ENCODE results near the gene ECI1.
A peak's percentile ranks its signal among the peaks of the same experiment; 100 is the strongest.
"Not testable (repeated sequence)": the region's sequence is repeated elsewhere in the genome, so short reads cannot be mapped to it uniquely, and the experiment has no call there.

ECI1 gene

GRCh38 chr16:2280981-2281542 lies 29.7 kb upstream of the ECI1 start:
- Histone ChIP-seq H3K27ac (no peak overlapping the region), H3K4me3 (no peak overlapping the region)

- H3K27ac ChIP-seq, result no peak overlapping the region
- H3K4me3 ChIP-seq, result no peak overlapping the region
Observed at GRCh38 chr16:2280461-2280860, 29.1 kb upstream of the ECI1 start.

- Histone ChIP-seq H3K4me3 (no peak overlapping the region), H3K27ac (no peak overlapping the region)
Observed at GRCh38 chr16:2278956-2279800, 27.8 kb upstream of the ECI1 start.

GRCh38 chr16:2278272-2278608 lies 26.9 kb upstream of the ECI1 start:
- Histone ChIP-seq H3K4me3 (no peak overlapping the region), H3K27ac (no peak overlapping the region)

- H3K4me3 ChIP-seq, result no peak overlapping the region
- H3K27ac ChIP-seq, result no peak overlapping the region
Observed at GRCh38 chr16:2277466-2278271, 26.3 kb upstream of the ECI1 start.

DNA sequence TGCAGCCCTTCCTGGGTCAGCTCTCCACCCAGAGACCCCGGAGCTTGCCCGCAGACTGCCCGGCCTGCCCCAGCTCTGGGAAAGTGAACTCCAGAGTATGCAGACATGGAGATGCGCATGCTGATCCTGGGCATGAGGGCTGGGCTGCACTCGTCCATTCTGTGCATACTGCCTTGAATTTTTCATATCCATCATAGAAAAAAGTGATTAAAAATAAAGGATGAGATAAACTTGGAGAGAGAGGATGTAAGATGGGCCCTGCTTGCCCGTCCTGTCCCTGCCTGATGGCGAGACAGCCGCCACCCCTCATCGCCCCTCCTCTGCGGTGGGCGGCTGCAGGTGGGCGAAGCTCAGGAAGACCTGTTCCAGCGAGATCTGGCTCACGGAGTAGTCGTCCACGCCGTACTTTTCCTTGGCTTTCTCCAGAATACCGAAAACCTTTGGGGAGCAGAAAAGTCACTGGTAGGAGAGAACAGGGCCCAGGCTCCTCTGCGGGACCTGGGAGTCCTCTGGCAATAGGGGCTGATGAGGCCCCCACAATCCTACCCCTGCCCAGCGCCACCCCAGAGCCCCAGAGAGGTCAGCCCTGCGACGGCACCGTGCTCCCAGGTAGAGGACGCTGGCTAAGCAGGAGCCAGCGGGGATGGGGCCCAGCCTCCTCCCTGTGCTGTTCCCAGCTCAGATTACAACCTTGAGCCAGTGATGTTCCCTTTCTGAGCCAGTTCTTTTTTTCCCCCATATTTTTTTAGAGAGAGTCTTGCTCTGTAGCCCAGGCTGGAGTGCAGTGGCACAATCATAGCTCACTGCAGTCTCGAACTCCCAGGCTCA lies 25.2 kb upstream of the ECI1 start:
- Histone ChIP-seq H3K27ac (no peak overlapping the region), H3K4me3 (no peak overlapping the region)

DNA sequence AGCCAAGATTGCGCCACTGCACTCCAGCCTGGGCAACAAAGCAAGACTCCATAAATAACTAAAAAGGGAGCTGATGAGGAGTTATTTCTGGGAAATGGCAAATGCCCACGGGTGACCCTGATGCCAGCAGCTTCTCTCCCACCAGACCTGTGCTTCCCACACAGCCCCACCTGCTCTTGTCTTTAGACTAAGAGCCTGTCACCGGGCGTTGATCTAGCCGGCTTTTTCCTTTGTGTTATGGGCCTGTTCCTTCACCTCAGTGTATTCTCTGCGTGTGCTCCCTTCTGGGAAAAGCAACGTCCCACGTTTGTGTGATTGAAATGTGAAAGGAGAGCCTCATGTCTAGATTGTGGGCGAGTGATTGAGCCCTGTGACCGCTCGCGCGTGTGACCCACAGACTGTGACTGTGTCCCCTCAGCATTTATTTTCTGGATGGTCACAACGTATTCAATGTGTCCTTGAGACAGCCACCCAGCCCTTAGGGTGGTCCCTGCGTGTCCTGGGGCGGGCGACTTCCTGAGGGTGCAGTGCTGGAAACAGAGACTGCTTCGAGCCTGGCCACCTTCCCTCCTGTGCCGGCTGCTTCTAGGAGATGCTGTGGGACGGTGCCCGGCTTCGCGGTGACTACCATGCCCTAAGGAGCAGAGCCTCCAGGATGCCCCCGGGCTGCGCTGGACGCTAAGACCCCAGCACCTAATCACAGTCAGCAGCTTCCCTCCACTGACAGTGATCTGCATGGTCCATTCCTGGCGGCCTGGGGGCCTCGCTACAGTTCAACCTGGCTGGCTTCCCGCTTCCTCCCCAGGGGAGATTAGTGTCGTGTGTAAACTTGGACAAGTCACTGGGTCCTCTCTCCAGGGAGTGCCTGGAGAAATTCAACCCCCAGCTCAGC lies 24.3 kb upstream of the ECI1 start:
- H3K4me3 ChIP-seq, result no peak overlapping the region
- no peak overlapping the region for H3K27ac ChIP-seq

DNA sequence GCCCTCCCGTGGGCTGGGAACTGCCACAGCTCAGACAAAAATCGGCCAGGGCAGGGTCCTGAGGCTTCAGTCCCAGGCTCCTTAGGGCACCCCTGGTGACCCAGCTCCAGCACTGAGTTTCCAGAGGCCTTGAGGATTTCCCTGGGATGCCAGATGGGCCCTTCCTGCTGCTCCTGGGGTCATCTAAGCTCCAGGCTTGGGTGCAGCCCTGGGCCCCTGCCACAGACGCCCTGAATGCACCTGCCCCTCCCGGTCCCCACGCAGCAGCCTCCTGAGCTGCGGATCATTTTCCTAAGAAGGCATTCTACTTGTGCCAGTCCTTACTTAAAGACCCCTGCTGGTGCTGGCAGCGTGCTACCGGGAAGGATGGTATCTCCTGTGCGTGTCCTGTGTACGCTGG lies 22.5 kb upstream of the ECI1 start:
- Histone ChIP-seq H3K4me3 (no peak overlapping the region), H3K27ac (peak overlapping the region in 1 of 21 experiments; percentile 29)

DNA sequence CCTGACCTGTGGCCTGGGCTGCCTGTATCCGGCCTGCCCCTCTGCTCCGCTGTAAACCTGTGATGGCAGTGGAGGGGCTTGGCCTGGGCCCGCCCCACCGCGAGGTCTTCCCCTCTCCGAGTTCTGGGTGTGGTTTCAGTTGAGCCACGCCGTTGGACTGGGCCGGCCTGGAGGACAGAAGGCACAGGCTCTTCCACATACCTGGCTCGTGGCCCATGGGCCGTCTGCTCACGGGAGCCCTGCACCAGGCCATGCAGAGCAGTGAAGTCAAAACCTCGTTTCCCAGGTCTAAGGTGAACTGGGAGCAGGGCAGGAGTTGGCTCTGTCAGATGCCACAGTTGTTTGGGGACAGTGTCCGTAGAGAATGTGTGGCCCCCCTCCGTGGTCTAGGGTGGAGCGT lies 22.1 kb upstream of the ECI1 start:
- Histone ChIP-seq H3K4me3 (no peak overlapping the region), H3K27ac (no peak overlapping the region)

GRCh38 chr16:2271848-2272461 lies 20.6 kb upstream of the ECI1 start:
- no peak overlapping the region for H3K27ac ChIP-seq
- no peak overlapping the region for H3K4me3 ChIP-seq

- H3K27ac ChIP-seq, result no peak overlapping the region
- no peak overlapping the region for H3K4me3 ChIP-seq
Observed at GRCh38 chr16:2270588-2271470, 19.4 kb upstream of the ECI1 start.

GRCh38 chr16:2270070-2270462 lies 18.7 kb upstream of the ECI1 start:
- no peak overlapping the region for H3K4me3 ChIP-seq

DNA sequence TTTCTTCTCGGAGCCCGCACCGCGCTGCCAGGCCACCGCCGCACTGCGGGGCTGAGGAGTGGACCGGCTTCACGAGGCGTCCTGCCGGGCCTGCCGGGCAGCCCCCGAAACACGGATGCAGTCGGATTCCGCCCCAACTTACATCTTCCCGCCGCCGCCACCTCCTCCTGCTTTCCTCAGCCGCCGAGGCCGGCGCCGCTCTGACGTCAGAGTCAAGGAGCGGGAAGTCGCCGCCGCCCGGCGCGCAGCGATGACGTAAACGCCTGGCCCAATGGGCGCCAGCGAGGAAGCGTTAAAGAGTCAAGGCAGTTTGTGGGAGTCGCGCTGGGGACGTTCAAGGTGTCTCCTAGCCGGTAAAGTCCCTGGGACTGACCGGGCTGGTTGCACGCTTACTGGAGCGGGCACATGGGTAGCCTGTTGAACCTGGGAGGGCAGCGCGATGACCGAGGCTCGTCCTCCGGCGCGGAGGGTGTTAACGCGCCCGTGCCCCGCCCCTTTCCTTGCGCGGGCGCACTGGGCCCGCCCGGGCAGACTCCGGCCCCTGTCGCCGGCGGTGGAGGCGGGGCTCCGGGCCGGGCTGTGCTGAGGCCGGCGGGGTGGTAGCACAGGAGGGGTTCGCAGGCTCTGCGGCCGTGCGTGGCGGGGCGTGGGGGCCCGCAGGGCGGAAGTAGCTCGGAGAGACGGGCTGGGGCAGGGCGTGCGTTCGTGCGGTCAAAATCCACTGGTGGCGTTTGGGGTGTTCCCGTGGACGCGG lies 16.7 kb upstream of the ECI1 start, which contains the start of gene RNPS1:
Gene RNPS1 (minus strand): TSS at position 214 of the 754 bp plus-strand sequence. CDS start 3,483 bp downstream, outside the sequence.
- peak within 1 kb of the TSS; percentile 71 to 99 (median 92) for H3K4me3 ChIP-seq

More at GRCh38 chr16:2270070-2270462, 18.7 kb upstream of the ECI1 start:
- peak overlapping the region in 1 of 21 experiments; percentile 21 for H3K27ac ChIP-seq

DNA sequence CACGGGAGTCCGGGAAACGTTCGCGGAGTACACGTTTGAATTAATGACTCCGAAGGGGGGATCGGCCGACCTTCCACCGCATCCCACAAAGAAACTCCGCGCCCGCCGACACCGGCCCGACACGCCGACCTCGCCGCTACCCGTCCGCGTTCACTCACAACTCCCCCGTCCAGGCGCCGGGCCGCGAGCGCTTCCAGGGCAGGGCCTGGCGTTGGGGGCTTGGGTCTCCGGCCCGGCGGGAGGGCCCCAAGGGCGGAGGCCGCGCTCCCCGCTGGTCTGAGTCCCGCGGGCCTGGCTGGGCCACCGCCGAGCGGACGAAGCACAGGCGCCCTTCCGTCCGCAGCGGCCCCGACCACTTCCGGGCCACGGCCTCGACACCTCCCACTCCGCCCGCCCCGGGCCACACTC lies 16.1 kb upstream of the ECI1 start:
- Histone ChIP-seq H3K4me3 (peak overlapping the region; percentile 71 to 99 (median 92)), H3K27ac (peak overlapping the region; percentile 67 to 99 (median 96))

More for the DNA sequence above, 16.7 kb upstream of the ECI1 start, which contains the start of gene RNPS1:
- peak within 1 kb of the TSS; percentile 73 to 99 (median 96) for H3K27ac ChIP-seq

- Histone ChIP-seq H3K27ac (peak overlapping the region in 18 of 21 experiments; percentile 30 to 99 (median 96)), H3K4me3 (peak overlapping the region; percentile 71 to 99 (median 92))
Observed at GRCh38 chr16:2266887-2267286, 15.5 kb upstream of the ECI1 start.

DNA sequence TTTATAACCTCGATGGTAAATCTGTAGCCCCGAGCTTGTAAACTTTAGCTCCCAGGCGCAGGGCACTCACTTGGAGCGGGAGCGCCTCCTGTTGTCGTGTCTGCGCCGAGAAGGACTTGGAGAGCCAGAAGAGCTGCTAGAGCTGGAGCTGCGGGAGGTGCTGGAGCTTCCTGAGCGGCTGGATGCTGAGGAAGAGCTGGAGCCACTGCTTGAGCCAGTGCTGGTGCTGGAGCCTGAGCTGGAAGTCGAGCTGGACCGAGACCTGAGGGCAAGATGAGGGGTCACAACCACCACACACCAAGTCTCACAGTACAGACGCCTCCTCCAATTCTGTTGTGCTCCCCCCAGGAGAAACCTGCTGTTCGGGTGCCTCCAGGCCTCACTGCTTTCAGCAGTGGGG lies 11.6 kb upstream of the ECI1 start:
- H3K4me3 ChIP-seq, H3K27ac ChIP-seq: not testable (repeated sequence)
